Gastrocnemius medialis (tissue), 4 donors: ENCODE measurements around the gene CDC42BPA.

Experiments used
- POLR2A ChIP-seq, 2 donors: fragments of 450-650 bp; IDR thresholded peaks; one replicate each; pipeline ENCODE4 v1.6.1; 2017; ENCODE audit warnings: antibody characterized with exemption in 2 of 2, mild to moderate bottlenecking in 2 of 2, moderate library complexity in 2 of 2
- TF ChIP-seq, protein P1 (sequence below), 5 experiments: fragments of 450-650 bp in 3 of 5; fragments of 200-600 bp in 2 of 5; sonication (generic) in 2 of 5; IDR thresholded peaks in 4 of 5; conservative IDR thresholded peaks in 1 of 5; 1 replicate in 4 of 5; 2 replicates in 1 of 5; pipeline ENCODE4 v1.5.1; 2016 to 2019; ENCODE audit warnings: antibody characterized with exemption in 5 of 5, mild to moderate bottlenecking in 3 of 5, moderate library complexity in 3 of 5

DNA sequence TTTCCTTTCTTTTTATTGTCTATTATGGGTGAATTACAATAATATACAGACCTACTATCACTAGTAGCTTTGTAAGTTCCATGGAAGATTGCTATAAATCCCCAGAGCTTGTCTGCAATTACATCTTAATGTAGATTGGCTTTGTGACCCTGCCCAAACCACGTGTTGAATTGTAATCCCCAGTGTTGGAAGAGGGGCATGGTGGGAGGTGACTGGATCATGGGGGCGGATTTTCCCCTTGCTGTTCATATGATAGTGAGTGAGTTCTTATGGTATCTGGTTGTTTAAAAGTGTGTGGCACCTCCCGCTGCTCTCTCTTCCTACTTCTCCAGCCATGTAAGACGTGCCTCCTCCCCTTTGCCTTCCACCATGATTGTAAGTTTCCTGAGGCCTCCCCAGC is 34.9 kb upstream of the CDC42BPA start:
- TF ChIP-seq, protein P1, sequence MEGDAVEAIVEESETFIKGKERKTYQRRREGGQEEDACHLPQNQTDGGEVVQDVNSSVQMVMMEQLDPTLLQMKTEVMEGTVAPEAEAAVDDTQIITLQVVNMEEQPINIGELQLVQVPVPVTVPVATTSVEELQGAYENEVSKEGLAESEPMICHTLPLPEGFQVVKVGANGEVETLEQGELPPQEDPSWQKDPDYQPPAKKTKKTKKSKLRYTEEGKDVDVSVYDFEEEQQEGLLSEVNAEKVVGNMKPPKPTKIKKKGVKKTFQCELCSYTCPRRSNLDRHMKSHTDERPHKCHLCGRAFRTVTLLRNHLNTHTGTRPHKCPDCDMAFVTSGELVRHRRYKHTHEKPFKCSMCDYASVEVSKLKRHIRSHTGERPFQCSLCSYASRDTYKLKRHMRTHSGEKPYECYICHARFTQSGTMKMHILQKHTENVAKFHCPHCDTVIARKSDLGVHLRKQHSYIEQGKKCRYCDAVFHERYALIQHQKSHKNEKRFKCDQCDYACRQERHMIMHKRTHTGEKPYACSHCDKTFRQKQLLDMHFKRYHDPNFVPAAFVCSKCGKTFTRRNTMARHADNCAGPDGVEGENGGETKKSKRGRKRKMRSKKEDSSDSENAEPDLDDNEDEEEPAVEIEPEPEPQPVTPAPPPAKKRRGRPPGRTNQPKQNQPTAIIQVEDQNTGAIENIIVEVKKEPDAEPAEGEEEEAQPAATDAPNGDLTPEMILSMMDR (IDR thresholded peaks at IDR 0.05 in 4 of 5, conservative IDR thresholded peaks at IDR 0.05 in 1 of 5): no peak
- no peak for TF ChIP-seq POLR2A (IDR thresholded peaks at IDR 0.05)
